ENCODE measurements around the gene KRT6B. TPM values are rescaled to one million over a fixed set of nuclear protein-coding genes. Genes with fewer than 3 reads are reported as not detected.

The KRT6B gene
- polyA plus RNA-seq, 1 experiment: not detected

DNA sequence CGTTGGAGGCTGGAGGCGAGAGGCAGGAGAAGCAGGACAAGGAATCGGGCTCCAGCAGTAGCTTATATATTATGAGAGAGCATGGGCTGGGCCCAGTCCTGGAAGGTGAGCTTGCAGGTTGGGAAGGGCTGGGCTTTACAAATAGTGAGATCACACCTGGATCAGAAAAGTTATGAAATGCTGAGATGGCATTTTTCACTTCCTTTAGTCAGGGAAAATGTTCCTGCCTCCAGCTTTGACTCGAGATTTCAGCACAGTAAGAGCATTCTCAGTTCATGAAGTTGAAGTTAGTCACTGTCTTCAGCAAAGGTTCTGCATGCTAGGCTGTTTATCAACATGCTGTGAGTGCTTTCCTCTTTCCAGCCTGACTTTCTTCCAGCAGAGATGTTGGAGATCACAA, 21.8 kb upstream of the KRT6B start, which contains the start of gene KRT6C:
Gene KRT6C, minus strand, starts transcription at position 38 of the 400 bp plus-strand sequence. CDS start 68 bp downstream, outside the sequence.
- Histone ChIP-seq H3K4me3 (ENCODE audit: low read depth, low read length) (no peak within 1 kb of the TSS), H3K27me3 (ENCODE audit: control insufficient read depth, insufficient read depth, low read length) (peaks cover 1% of the 10 kb centered on the region), H3K36me3 (ENCODE audit: control insufficient read depth, insufficient read depth, low read length) (no peaks in the 10 kb centered on the region)
- no peak for DNase-seq (ENCODE audit: low read depth)
- CTCF ChIA-PET: no interaction called here
- TF ChIP-seq, protein P1, sequence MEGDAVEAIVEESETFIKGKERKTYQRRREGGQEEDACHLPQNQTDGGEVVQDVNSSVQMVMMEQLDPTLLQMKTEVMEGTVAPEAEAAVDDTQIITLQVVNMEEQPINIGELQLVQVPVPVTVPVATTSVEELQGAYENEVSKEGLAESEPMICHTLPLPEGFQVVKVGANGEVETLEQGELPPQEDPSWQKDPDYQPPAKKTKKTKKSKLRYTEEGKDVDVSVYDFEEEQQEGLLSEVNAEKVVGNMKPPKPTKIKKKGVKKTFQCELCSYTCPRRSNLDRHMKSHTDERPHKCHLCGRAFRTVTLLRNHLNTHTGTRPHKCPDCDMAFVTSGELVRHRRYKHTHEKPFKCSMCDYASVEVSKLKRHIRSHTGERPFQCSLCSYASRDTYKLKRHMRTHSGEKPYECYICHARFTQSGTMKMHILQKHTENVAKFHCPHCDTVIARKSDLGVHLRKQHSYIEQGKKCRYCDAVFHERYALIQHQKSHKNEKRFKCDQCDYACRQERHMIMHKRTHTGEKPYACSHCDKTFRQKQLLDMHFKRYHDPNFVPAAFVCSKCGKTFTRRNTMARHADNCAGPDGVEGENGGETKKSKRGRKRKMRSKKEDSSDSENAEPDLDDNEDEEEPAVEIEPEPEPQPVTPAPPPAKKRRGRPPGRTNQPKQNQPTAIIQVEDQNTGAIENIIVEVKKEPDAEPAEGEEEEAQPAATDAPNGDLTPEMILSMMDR (IDR thresholded peaks at IDR 0.05; ENCODE audit: insufficient read depth, low read depth, low read length): no peak
- POLR2A ChIA-PET: no interaction called here

DNA sequence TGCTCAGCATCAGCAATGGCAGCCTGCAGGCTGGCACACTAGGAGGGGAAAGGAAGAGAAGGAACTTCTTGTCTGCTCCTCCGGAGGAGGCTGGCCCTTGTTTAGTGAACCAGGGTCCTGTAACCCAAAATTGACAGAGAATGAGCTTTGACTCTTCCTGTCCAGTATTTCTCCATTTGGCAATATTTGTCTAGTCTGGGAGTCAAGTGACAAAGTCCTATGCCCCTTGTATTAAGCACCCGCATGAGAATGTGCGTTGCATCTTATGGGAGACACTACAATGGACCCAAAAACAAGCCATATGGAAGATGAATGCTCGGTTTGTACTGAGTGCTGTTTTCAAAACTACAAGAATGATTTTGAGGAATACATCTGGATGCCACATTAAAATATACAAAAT, 17.9 kb upstream of the KRT6B start:
- ChIA-PET POLR2A (no interaction called here), CTCF (no interaction called here)
- Histone ChIP-seq H3K36me3 (ENCODE audit: control insufficient read depth, insufficient read depth, low read length) (no peaks in the 10 kb centered on the region), H3K4me3 (ENCODE audit: low read depth, low read length) (no peak overlapping the region), H3K27me3 (ENCODE audit: control insufficient read depth, insufficient read depth, low read length) (peaks cover 3% of the 10 kb centered on the region; the same call in 1 of the 2 replicates)
- DNase-seq (ENCODE audit: low read depth): no peak
- TF ChIP-seq, protein P1 (IDR thresholded peaks at IDR 0.05; ENCODE audit: insufficient read depth, low read depth, low read length): no peak

DNA sequence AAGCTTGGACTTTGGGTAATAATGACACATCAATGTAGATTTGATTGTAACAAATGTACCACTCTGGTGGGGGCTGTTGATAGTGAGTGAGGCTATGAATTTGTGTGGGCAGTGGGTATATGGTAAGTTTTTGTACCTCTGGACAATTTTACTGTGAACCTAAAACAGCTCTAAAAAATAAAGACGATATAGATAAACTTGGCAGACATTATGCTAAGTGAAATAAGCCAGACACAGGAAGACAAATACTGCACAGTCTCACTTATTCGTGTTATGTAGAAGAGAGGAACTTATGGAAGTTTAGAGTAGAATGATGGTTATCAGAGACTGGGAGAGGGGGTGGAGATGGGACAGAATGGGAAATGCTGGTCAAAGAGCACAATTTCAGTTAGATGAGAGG, 13.0 kb upstream of the KRT6B start:
- CTCF ChIA-PET: interaction anchor here (1.4 kb wide), 1 partner anchor 15 kb away, joined by 4 read pairs; no protein-coding TSS in a partner anchor
- POLR2A ChIA-PET: interaction anchor here (0.5 kb wide), 1 partner anchor 13 kb away, joined by 4 read pairs; the partner anchor contains the start of gene KRT6B
- no peaks in the 10 kb centered on the region for H3K36me3 ChIP-seq (ENCODE audit: control insufficient read depth, insufficient read depth, low read length)
- TF ChIP-seq, protein P1 (IDR thresholded peaks at IDR 0.05; ENCODE audit: insufficient read depth, low read depth, low read length): no peak
- no peak overlapping the region for H3K4me3 ChIP-seq (ENCODE audit: low read depth, low read length)
- peaks cover 3% of the 10 kb centered on the region; the same call in 1 of the 2 replicates for H3K27me3 ChIP-seq (ENCODE audit: control insufficient read depth, insufficient read depth, low read length)
- DNase-seq (ENCODE audit: low read depth): no peak

DNA sequence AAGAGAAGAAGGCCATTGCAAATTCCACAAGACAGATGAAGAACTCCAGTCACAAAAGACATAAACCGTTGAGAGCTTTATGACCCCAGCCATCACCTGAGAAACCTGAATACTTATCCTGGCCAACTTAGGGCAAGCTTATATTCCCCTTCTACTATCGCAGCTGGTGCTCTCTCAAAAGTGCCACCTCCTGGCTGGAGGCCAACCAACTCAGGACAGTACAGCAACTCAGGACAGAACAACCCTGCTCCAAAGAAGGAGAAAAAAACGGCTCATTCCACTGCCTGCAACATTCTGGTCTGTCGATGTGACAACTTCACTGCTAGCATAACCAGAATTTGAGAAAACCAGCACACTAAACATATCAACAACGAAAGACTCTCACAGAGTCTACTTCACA, 9.7 kb upstream of the KRT6B start:
- Histone ChIP-seq H3K27me3 (ENCODE audit: control insufficient read depth, insufficient read depth, low read length) (no peaks in the 10 kb centered on the region), H3K36me3 (ENCODE audit: control insufficient read depth, insufficient read depth, low read length) (no peaks in the 10 kb centered on the region), H3K4me3 (ENCODE audit: low read depth, low read length) (no peak overlapping the region)
- TF ChIP-seq, protein P1 (IDR thresholded peaks at IDR 0.05; ENCODE audit: insufficient read depth, low read depth, low read length): no peak
- no peak for DNase-seq (ENCODE audit: low read depth)
- ChIA-PET POLR2A (no interaction called here), CTCF (no interaction called here)

DNA sequence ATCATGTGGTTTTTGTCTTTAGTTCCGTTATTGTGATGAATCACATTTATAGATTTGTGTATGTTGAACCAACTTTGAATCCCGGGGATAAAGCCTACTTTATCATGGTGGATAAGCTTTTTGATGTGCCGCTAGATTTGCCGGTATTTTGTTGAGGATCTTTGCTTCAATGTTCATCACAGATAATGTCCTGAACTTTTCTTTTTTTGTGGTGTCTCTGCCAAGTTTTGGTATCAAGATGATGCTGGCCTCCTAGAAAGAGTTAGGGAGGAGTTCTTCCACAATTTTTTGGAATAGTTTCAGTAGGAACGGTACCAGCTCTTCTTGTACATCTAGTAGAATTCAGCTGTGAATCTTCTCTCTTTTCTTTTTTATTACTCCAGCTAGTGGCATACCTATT, 6.9 kb upstream of the KRT6B start:
- H3K4me3 ChIP-seq (ENCODE audit: low read depth, low read length): no peak overlapping the region
- CTCF ChIA-PET: interaction anchor here (0.6 to 1.0 kb wide), 4 partner anchors 48 to 541 kb away, joined by 3 to 4 read pairs (median 4); no protein-coding TSS in a partner anchor
- H3K36me3 ChIP-seq (ENCODE audit: control insufficient read depth, insufficient read depth, low read length): no peaks in the 10 kb centered on the region
- POLR2A ChIA-PET: interaction anchor here (0.6 kb wide), 1 partner anchor 12 kb away, joined by 5 read pairs; no protein-coding TSS in a partner anchor
- no peak for DNase-seq (ENCODE audit: low read depth)
- TF ChIP-seq, protein P1 (IDR thresholded peaks at IDR 0.05; ENCODE audit: insufficient read depth, low read depth, low read length): no peak
- no peaks in the 10 kb centered on the region for H3K27me3 ChIP-seq (ENCODE audit: control insufficient read depth, insufficient read depth, low read length)
